ENCODE measurements around the gene VPS36. TPM values are rescaled to one million over a fixed set of nuclear protein-coding genes. Genes with fewer than 3 reads are reported as not detected.

Gene VPS36
- total RNA-seq, 2 donors from 2014 or later: 24.0 to 37.6 TPM

- H3K4me1 Mint-ChIP-seq: peaks cover 24% of the 10 kb centered on the region
- no peak overlapping the region for H3K4me3 Mint-ChIP-seq
- ATAC-seq (replicated peaks): no peak
- no peak overlapping the region for H3K27ac Mint-ChIP-seq
- H3K9me3 Mint-ChIP-seq: no peaks in the 10 kb centered on the region
- H3K36me3 Mint-ChIP-seq (ENCODE audit: low read depth): peaks cover 28% of the 10 kb centered on the region
- no peaks in the 10 kb centered on the region for H3K27me3 Mint-ChIP-seq
These were observed 2.0 kb upstream of the VPS36 start for GRCh38 chr13:52452470-52452869.

- peaks cover 22% of the 10 kb centered on the region for H3K36me3 Mint-ChIP-seq (ENCODE audit: low read depth)
- peak overlapping the region; percentile 48 for H3K27ac Mint-ChIP-seq
- peak overlapping the region; percentile 83 for H3K4me3 Mint-ChIP-seq
- no peaks in the 10 kb centered on the region for H3K27me3 Mint-ChIP-seq
- no peaks in the 10 kb centered on the region for H3K9me3 Mint-ChIP-seq
- peaks cover 24% of the 10 kb centered on the region for H3K4me1 Mint-ChIP-seq
- no peak for ATAC-seq (replicated peaks)
These were observed 836 bp upstream of the VPS36 start for GRCh38 chr13:52451135-52451804.

GRCh38 chr13:52450793-52451116 lies 321 bp upstream of the VPS36 start:
- no peak for ATAC-seq (replicated peaks)
- Mint-ChIP-seq H3K27ac (peak overlapping the region; percentile 48), H3K4me3 (peak overlapping the region; percentile 83), H3K27me3 (no peaks in the 10 kb centered on the region), H3K9me3 (no peaks in the 10 kb centered on the region), H3K36me3 (ENCODE audit: low read depth) (peaks cover 20% of the 10 kb centered on the region), H3K4me1 (peaks cover 22% of the 10 kb centered on the region)

GRCh38 chr13:52449331-52450011 lies 963 bp downstream of the VPS36 start:
- H3K27ac Mint-ChIP-seq: peak overlapping the region; percentile 79
- peak overlapping the region; percentile 83 for H3K4me3 Mint-ChIP-seq
- H3K9me3 Mint-ChIP-seq: no peaks in the 10 kb centered on the region
- no peak for ATAC-seq (replicated peaks)
- H3K36me3 Mint-ChIP-seq (ENCODE audit: low read depth): peaks cover 22% of the 10 kb centered on the region
- H3K27me3 Mint-ChIP-seq: no peaks in the 10 kb centered on the region
- H3K4me1 Mint-ChIP-seq: peaks cover 20% of the 10 kb centered on the region

GRCh38 chr13:52447815-52448552 lies 2.5 kb downstream of the VPS36 start:
- H3K36me3 Mint-ChIP-seq (ENCODE audit: low read depth): peaks cover 22% of the 10 kb centered on the region
- peak overlapping the region; percentile 20 for H3K27ac Mint-ChIP-seq
- no peak for ATAC-seq (replicated peaks)
- H3K9me3 Mint-ChIP-seq: no peaks in the 10 kb centered on the region
- H3K4me1 Mint-ChIP-seq: peaks cover 19% of the 10 kb centered on the region
- peak overlapping the region; percentile 83 for H3K4me3 Mint-ChIP-seq
- H3K27me3 Mint-ChIP-seq: no peaks in the 10 kb centered on the region

GRCh38 chr13:52447354-52447753 lies 3.1 kb downstream of the VPS36 start:
- Mint-ChIP-seq H3K9me3 (no peaks in the 10 kb centered on the region), H3K27me3 (no peaks in the 10 kb centered on the region), H3K27ac (peak overlapping the region; percentile 20), H3K36me3 (ENCODE audit: low read depth) (peaks cover 27% of the 10 kb centered on the region), H3K4me3 (peak overlapping the region; percentile 83), H3K4me1 (peaks cover 19% of the 10 kb centered on the region)
- peak; percentile 30 for ATAC-seq (replicated peaks)

- no peak for ATAC-seq (replicated peaks)
- Mint-ChIP-seq H3K9me3 (no peaks in the 10 kb centered on the region), H3K4me3 (no peak overlapping the region), H3K27ac (no peak overlapping the region), H3K36me3 (ENCODE audit: low read depth) (peaks cover 38% of the 10 kb centered on the region), H3K27me3 (no peaks in the 10 kb centered on the region), H3K4me1 (peaks cover 19% of the 10 kb centered on the region)
These were observed 4.2 kb downstream of the VPS36 start for GRCh38 chr13:52446265-52446664.

- no peaks in the 10 kb centered on the region for H3K27me3 Mint-ChIP-seq
- H3K27ac Mint-ChIP-seq: no peak overlapping the region
- ATAC-seq (replicated peaks): no peak
- no peaks in the 10 kb centered on the region for H3K4me1 Mint-ChIP-seq
- H3K36me3 Mint-ChIP-seq (ENCODE audit: low read depth): peaks cover 99% of the 10 kb centered on the region
- no peaks in the 10 kb centered on the region for H3K9me3 Mint-ChIP-seq
- no peak overlapping the region for H3K4me3 Mint-ChIP-seq
These were observed 18.0 kb downstream of the VPS36 start for GRCh38 chr13:52432456-52432855.

GRCh38 chr13:52428295-52428694 lies 22.1 kb downstream of the VPS36 start:
- ATAC-seq (replicated peaks): no peak
- peaks cover 94% of the 10 kb centered on the region for H3K36me3 Mint-ChIP-seq (ENCODE audit: low read depth)

GRCh38 chr13:52421216-52421615 lies 29.2 kb downstream of the VPS36 start:
- H3K4me1 Mint-ChIP-seq: no peaks in the 10 kb centered on the region
- peaks cover 84% of the 10 kb centered on the region for H3K36me3 Mint-ChIP-seq (ENCODE audit: low read depth)
- no peaks in the 10 kb centered on the region for H3K9me3 Mint-ChIP-seq
- no peak overlapping the region for H3K27ac Mint-ChIP-seq
- H3K4me3 Mint-ChIP-seq: no peak overlapping the region
- ATAC-seq (replicated peaks): no peak
- no peaks in the 10 kb centered on the region for H3K27me3 Mint-ChIP-seq

More at GRCh38 chr13:52428295-52428694, 22.1 kb downstream of the VPS36 start:
- Mint-ChIP-seq H3K27ac (no peak overlapping the region), H3K9me3 (no peaks in the 10 kb centered on the region), H3K4me1 (no peaks in the 10 kb centered on the region), H3K27me3 (no peaks in the 10 kb centered on the region), H3K4me3 (no peak overlapping the region)

- Mint-ChIP-seq H3K4me3 (no peak overlapping the region), H3K27me3 (no peaks in the 10 kb centered on the region), H3K4me1 (no peaks in the 10 kb centered on the region), H3K9me3 (no peaks in the 10 kb centered on the region), H3K27ac (no peak overlapping the region), H3K36me3 (ENCODE audit: low read depth) (peaks cover 84% of the 10 kb centered on the region)
- no peak for ATAC-seq (replicated peaks)
These were observed 31.4 kb downstream of the VPS36 start for GRCh38 chr13:52419080-52419479.

- no peaks in the 10 kb centered on the region for H3K27me3 Mint-ChIP-seq
- ATAC-seq (replicated peaks): no peak
- no peaks in the 10 kb centered on the region for H3K9me3 Mint-ChIP-seq
- peak overlapping the region; percentile 46 for H3K27ac Mint-ChIP-seq
- peaks cover 90% of the 10 kb centered on the region for H3K36me3 Mint-ChIP-seq (ENCODE audit: low read depth)
- H3K4me1 Mint-ChIP-seq: peaks cover 7% of the 10 kb centered on the region
- no peak overlapping the region for H3K4me3 Mint-ChIP-seq
These were observed 35.5 kb downstream of the VPS36 start for GRCh38 chr13:52414963-52415362.

GRCh38 chr13:52414051-52414450 lies 36.4 kb downstream of the VPS36 start:
- no peak for ATAC-seq (replicated peaks)
- Mint-ChIP-seq H3K4me1 (peaks cover 7% of the 10 kb centered on the region), H3K27me3 (no peaks in the 10 kb centered on the region), H3K36me3 (ENCODE audit: low read depth) (peaks cover 81% of the 10 kb centered on the region), H3K4me3 (no peak overlapping the region), H3K9me3 (no peaks in the 10 kb centered on the region), H3K27ac (no peak overlapping the region)

GRCh38 chr13:52412128-52412527 lies 38.3 kb downstream of the VPS36 start:
- Mint-ChIP-seq H3K4me3 (no peak overlapping the region), H3K27me3 (no peaks in the 10 kb centered on the region), H3K4me1 (peaks cover 7% of the 10 kb centered on the region), H3K36me3 (ENCODE audit: low read depth) (peaks cover 65% of the 10 kb centered on the region), H3K27ac (peak overlapping the region; percentile 80), H3K9me3 (no peaks in the 10 kb centered on the region)
- ATAC-seq (replicated peaks): no peak

GRCh38 chr13:52411629-52412028 lies 38.8 kb downstream of the VPS36 start:
- Mint-ChIP-seq H3K27ac (peak overlapping the region; percentile 80), H3K27me3 (no peaks in the 10 kb centered on the region), H3K9me3 (no peaks in the 10 kb centered on the region), H3K36me3 (ENCODE audit: low read depth) (peaks cover 60% of the 10 kb centered on the region), H3K4me3 (no peak overlapping the region), H3K4me1 (peaks cover 7% of the 10 kb centered on the region)
- ATAC-seq (replicated peaks): peak; percentile 89

All from activated T-helper 17 cell treated with anti-CD3 and anti-CD28 coated beads, Interleukin-2, amount 50 U/mL, for 72 hours (primary cell).